Fibroblast of skin of abdomen (primary cell): Measurements from ENCODE around the gene PRKAR1B.
A peak's percentile ranks its signal among the peaks of the same experiment; 100 is the strongest.
"Not testable (repeated sequence)": the region's sequence is repeated elsewhere in the genome, so short reads cannot be mapped to it uniquely, and the experiment has no call there.

Experiments
- DNase-seq: peaks from one replicate; pipeline ENCODE4 v3.0.0-alpha.2; 2013

Gene PRKAR1B

GRCh38 chr7:666454-667292 lies 60.4 kb downstream of the PRKAR1B start:
- no peak for DNase-seq

DNA sequence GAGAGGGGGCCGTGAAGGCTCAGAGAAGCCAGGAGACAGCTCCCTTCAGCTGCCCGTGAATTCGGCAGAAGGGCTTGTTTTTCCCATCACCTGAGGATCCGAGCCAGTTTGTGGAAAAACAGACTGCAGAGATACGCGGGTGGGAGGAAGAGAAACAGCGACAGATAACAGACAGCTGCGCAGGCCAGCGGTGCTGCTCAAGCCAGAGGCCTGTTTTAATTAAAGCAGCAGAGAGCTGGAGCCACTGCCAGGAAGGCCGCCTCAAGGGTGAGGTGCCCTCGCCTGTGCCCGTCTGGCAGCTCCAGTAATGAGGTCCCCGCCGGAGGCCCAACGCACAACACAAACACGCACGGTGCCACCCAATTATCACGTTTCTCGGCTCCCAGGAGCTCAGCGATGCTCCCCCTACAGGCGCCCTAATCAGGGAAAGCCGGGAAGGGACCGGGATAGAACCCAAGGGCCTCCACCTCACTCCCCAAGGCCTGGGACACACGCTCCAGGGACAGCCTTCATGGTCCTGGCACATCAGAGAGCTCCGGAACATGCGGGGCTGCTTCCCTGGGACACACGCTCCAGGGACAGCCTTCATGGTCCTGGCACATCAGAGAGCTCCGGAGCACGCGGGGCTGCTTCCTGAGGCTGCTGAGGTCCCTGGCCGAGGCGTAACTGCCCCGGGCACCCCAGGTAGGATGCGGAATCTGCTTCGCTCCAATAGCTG lies 61.2 kb downstream of the PRKAR1B start:
- no peak for DNase-seq

GRCh38 chr7:664997-665735 lies 61.9 kb downstream of the PRKAR1B start:
- peak; percentile 61 for DNase-seq

DNA sequence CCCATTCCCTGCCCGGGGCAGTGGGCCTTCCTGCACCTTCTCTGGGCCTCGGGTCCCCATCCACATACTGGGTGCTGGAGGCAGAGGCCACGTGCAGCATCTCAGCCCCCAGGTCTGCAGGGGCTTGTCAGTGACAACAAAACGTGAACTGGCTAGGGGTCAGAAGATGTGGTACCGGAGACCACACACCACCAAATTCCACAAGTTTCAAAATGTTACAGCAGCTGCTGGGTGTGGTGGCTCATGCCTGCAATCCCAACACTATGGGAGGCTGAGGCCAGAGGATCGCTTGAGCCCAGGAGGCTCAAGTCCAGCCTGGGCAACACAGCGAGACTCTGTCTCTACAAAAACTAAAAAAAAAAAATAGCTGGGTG lies 62.7 kb downstream of the PRKAR1B start:
- no peak for DNase-seq

DNA sequence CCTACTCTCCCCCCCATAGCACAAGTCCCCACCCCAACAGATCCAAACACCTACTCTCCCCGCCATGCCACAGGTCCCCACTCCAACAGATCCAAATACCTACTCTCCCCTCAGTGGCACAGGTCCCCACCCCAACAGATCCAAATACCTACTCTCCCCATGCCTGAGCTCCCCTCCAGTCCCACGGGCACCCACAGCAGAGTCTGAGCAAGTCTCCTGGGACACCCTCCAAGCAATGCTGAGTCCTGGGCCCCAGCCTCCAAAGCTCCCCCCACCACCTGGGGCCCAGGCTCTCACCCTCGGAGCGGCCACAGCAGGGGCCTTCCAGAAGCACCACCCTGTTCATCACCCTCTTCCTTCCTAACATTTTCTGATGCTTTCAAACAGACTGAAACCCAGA lies 64.5 kb downstream of the PRKAR1B start:
- DNase-seq = no peak

GRCh38 chr7:659996-660395 lies 67.1 kb downstream of the PRKAR1B start:
- no peak for DNase-seq

GRCh38 chr7:659306-659847 lies 67.7 kb downstream of the PRKAR1B start:
- no peak for DNase-seq

DNA sequence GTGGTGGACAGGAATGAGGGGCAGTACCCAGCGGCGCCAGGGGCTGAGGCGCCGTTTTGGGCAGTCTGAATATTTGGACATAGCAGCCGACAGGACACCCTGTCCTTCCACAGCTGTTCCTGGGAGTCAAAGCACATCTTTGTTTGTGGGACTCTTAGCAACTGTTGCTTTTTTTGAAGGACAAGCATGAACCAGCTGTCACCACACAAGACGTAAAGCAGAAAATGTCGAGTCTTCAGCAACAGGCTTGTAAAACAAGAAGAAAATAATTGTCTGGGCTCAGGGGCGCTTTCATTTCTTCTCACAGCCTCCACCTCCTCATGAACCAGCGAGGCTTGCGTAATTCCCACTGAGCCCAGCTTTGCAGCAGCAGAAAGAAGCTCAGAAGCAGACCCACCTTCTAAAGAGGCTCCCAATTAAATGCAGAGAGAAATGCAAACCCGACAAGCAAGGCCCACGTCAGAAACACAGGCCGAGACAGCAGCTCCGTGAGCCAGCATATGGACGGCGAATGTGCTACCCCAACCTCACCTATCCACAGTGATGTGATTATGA lies 69.4 kb downstream of the PRKAR1B start:
- DNase-seq = no peak

- not testable (repeated sequence) for DNase-seq
These were observed 70.1 kb downstream of the PRKAR1B start for GRCh38 chr7:657010-657409.

- DNase-seq = no peak
These were observed 71.3 kb downstream of the PRKAR1B start for GRCh38 chr7:655758-656157.

DNA sequence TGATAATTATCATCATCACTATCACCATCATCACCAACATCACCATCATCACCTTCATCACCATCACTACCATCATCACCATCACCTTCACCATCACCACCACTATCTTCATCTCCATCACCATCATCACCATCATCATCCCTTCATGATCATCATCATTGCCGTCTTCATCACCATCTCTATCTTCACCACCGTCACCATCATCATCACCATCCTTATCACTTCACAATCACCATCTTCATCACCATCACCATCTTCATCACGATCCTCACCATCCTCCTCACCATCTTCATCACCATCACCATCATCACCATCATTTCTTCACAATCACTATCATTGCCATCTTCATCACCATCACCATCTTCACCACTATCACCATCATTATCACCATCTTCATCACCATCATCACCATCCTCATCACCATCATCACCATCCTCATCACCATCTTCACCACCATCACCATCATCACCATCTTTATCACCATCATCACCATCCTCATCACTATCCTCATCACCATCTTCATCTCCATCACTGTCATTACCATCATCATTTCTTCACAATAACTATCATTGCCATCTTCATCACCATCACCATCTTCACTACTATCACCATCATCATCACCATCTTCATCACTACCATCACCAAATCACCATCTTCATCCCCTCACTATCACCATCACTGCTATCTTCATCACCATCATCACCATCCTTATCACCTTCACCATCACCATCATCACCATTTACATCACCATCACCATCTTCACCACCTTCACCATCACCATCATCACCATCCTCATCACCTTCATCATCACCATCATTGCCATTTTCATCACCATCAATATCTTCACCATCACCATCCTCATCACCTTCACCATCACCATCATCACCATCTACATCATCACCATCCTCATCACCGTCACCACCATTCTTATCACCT lies 73.0 kb downstream of the PRKAR1B start:
- no peak for DNase-seq

- no peak for DNase-seq
These were observed 74.2 kb downstream of the PRKAR1B start for GRCh38 chr7:652881-653280.

GRCh38 chr7:652167-652566 lies 74.9 kb downstream of the PRKAR1B start:
- not testable (repeated sequence) for DNase-seq

DNA sequence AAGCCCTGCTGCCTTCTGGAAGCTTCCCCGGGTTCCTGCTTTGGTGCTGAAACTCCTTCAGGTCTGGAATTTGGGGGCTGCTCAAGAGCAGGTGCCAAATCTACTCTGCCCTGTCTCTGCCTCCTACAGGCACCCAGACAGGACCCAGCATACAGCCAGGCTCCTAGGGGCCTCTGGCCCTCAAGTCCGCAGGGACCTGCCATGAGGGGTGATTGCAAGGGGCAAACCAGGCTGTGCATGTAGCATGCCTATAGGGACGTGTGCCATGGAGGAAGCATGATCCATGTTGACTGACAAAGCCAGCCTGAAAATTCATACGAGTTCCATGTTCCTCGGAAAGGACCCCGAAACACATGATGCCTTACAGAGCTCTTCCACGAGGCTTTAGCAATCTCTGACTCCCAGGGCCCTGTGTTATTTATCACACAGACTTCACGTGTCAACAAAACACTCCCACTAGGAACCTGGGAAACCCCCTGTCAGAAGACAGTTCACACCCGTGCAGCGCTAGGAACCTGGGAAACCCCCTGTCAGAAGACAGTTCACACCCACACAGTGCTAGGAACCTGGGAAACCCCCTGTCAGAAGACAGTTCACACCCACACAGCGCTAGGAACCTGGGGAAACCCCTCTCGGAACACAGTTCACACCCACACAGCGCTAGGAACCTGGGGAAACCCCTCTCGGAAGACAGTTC lies 75.9 kb downstream of the PRKAR1B start:
- DNase-seq = no peak

GRCh38 chr7:650339-651031 lies 76.6 kb downstream of the PRKAR1B start:
- DNase-seq = no peak

GRCh38 chr7:646951-647350 lies 80.1 kb downstream of the PRKAR1B start:
- DNase-seq = no peak

- DNase-seq = no peak
These were observed 80.6 kb downstream of the PRKAR1B start for GRCh38 chr7:646487-646886.

DNA sequence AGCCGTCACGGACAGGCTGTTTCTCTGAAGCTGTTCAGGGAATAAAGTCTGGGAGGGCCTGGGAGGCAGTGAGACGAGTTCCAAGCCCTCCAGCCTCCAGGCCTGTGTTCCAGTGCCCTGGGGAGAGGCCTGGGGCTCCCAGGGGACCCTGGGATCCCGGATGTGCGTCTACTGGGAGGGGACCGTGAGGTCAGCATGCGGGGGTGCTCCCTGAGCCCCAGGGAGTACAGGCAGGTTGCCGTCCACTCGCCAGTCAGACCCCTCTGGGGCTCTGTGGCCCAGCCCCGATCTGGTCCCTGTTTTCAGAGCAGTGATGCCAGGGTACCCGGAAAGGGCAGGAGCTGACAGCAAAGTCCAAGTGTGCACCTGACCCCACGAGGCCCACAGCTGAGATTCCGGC lies 81.5 kb downstream of the PRKAR1B start:
- DNase-seq = no peak

- no peak for DNase-seq
These were observed 82.4 kb downstream of the PRKAR1B start for GRCh38 chr7:644381-645305.
